Tibial nerve (tissue), 4 donors: Measurements from ENCODE around the gene SHISAL1. TPM values are rescaled to one million over a fixed set of nuclear protein-coding genes. Genes with fewer than 3 reads are reported as not detected.

Source experiments
- DNase-seq, 2 donors: peaks; one replicate each; pipeline ENCODE4 v3.0.0-alpha.2; 2019; ENCODE audit warnings: low spot score in 2 of 2
- H3K27ac ChIP-seq, 4 donors: fragments of 200-600 bp; sonication (generic) in 3 of 4; one replicate each; pipeline ENCODE4 v1.5.1; 2017 to 2019; ENCODE audit warnings: mild to moderate bottlenecking in 1 of 4
- H3K27me3 ChIP-seq, 2 donors: fragments of 200-600 bp; sonication (generic) in 1 of 2; one replicate each; pipeline versions ENCODE4 v1.5.1 to v1.6.0; 2017 to 2019
- H3K36me3 ChIP-seq, 3 donors: fragments of 200-600 bp; sonication (generic); one replicate each; pipeline ENCODE4 v1.5.1; 2018 to 2019
- H3K4me1 ChIP-seq, 4 donors: fragments of 200-600 bp; sonication (generic) in 3 of 4; one replicate each; pipeline ENCODE4 v1.5.1; 2017 to 2019
- H3K4me3 ChIP-seq, 4 donors: fragments of 200-600 bp; sonication (generic) in 3 of 4; one replicate each; pipeline ENCODE4 v1.5.1; 2017 to 2019; ENCODE audit warnings: mild to moderate bottlenecking in 1 of 4, moderate library complexity in 1 of 4
- H3K9me3 ChIP-seq, 4 donors: fragments of 200-600 bp; sonication (generic) in 3 of 4; one replicate each; pipeline ENCODE4 v1.5.1; 2017 to 2019
- EP300 ChIP-seq, 2 donors: sonication (generic); formaldehyde crosslinking; IDR thresholded peaks; one replicate each; pipeline ENCODE4 v1.6.1; 2017; ENCODE audit warnings: antibody characterized with exemption in 2 of 2, mild to moderate bottlenecking in 1 of 2
- POLR2A ChIP-seq, 2 donors: fragments of 450-650 bp; IDR thresholded peaks; one replicate each; pipeline ENCODE4 v1.6.1; 2017; ENCODE audit warnings: antibody characterized with exemption in 2 of 2, mild to moderate bottlenecking in 2 of 2, moderate library complexity in 2 of 2
- WGBS, 2 donors: methylation state at CpG; one replicate each; pipeline ENCODE4 v1.1.5; 2018; 5-methylcytosine and 5-hydroxymethylcytosine counted together
- total RNA-seq, 4 donors: library from RNA; depleted of rRNA; stranded (reverse); fragments of >200 nt; gene quantifications; one replicate each; pipeline ENCODE4 v1.1.0, GENCODE V29; 2016
- TF ChIP-seq, protein P1 (sequence below), 5 experiments: fragments of 200-600 bp in 3 of 5; fragments of 450-650 bp in 2 of 5; sonication (generic) in 3 of 5; IDR thresholded peaks; one replicate each; pipeline ENCODE4 v1.5.1; 2016 to 2019; ENCODE audit warnings: antibody characterized with exemption in 5 of 5, mild to moderate bottlenecking in 3 of 5, moderate library complexity in 2 of 5

SHISAL1 gene
- total RNA-seq, 4 donors from 2014 or later: 0.22 to 1.0 (median 0.59) TPM

DNA sequence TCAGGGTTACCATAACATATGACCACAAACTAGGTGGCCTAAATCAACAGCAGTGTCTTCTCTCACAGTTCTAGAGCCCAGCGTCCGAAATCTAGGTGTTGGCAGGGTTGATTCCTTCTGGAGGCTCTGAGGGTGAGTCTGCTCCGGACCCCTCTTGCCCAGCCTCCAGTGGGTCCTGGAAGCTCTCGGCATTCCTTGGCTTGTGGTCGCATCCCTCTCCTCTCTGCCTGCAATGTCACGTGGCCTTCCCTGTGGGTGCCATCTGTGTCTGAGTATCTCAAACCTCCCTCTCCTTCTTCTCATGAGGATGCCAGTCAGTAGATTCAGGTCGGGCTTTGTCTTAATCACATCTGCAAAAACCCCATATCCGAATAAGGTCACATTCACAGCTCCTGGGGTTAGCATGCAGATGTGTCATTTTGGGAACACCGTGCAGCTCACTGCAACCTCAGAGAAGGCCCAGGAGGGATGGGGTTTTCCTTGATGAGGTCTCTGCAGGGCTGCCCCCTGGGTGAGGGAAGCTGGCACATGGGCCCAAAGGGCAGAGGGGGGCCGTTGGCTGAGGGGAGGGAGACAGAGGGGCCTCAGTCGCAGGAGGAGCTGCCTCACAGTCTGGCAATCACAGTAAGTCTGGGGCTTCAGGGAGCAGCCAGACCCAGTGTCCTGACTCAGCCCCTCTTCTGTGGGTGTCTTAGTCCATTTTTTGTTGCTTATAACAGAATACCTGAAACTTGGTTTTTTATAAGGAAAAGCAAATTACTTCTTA, 90.9 kb downstream of the SHISAL1 start:
- 86 to 91% methylated on average over 11 of the region's 11 CpGs for WGBS, 2 donors
- Histone ChIP-seq H3K4me1 (no peaks in the 10 kb centered on the region), H3K27me3 (no peaks in the 10 kb centered on the region), H3K4me3 (no peak overlapping the region), H3K36me3 (no peaks in the 10 kb centered on the region), H3K27ac (no peak overlapping the region), H3K9me3 (peaks cover 0 to 19% (median 0%) of the 10 kb centered on the region in 4 donors)
- TF ChIP-seq, protein P1, sequence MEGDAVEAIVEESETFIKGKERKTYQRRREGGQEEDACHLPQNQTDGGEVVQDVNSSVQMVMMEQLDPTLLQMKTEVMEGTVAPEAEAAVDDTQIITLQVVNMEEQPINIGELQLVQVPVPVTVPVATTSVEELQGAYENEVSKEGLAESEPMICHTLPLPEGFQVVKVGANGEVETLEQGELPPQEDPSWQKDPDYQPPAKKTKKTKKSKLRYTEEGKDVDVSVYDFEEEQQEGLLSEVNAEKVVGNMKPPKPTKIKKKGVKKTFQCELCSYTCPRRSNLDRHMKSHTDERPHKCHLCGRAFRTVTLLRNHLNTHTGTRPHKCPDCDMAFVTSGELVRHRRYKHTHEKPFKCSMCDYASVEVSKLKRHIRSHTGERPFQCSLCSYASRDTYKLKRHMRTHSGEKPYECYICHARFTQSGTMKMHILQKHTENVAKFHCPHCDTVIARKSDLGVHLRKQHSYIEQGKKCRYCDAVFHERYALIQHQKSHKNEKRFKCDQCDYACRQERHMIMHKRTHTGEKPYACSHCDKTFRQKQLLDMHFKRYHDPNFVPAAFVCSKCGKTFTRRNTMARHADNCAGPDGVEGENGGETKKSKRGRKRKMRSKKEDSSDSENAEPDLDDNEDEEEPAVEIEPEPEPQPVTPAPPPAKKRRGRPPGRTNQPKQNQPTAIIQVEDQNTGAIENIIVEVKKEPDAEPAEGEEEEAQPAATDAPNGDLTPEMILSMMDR (IDR thresholded peaks at IDR 0.05): no peak
- TF ChIP-seq EP300 (IDR thresholded peaks at IDR 0.05): no peak
- TF ChIP-seq POLR2A (IDR thresholded peaks at IDR 0.05): no peak
- no peak for DNase-seq

DNA sequence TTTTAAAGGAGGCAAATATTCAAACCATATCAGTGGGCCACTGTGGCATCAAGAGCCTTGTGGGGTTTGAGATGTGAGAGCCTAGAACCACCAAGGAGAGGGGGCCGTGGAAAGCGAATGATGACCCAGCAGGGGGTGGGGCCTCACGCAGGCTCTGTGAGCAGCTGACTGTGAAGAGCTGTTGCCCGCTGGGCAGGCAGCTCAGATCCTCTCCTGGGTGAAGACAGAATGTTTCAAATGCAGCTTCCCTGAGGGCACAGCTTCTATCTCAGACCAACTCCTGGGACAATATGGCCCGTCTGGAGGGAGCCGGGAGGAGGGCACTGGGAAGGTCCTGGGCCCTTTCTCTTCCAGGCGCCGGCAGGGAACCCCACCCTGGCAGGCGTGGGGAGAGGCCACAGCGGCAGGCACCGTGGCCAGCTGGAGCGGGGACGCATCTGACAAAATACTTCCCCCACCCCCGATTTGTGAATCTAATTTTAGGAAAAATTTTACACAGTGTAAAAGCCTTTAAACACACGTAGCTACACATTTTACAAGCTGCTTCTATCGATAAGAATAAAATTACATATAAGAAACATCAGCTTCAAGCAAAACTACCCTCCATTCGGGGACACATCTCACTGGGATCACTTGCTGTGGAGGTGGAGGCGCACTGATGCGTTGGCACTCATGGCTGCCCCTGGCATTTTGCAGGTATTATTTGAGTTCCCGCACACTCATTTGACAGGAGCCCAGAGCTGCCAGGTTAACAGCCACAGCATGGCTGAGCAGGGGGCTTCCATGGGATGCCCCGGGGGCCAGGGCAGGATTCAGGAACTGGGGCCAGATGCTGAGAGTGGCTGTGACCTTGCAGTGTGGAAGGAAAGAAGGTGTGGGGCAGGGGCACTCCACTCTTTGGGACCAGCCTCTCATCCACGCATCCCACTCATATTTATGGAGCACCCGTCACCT, 91.7 kb downstream of the SHISAL1 start:
- Histone ChIP-seq H3K9me3 (peaks cover 0 to 24% (median 0%) of the 10 kb centered on the region in 4 donors), H3K27me3 (no peaks in the 10 kb centered on the region), H3K4me3 (no peak overlapping the region), H3K27ac (no peak overlapping the region), H3K36me3 (no peaks in the 10 kb centered on the region), H3K4me1 (no peaks in the 10 kb centered on the region)
- 80 to 91% methylated on average over 19 to 23 of the region's 23 CpGs for WGBS, 2 donors
- TF ChIP-seq POLR2A (IDR thresholded peaks at IDR 0.05) (no peak), EP300 (IDR thresholded peaks at IDR 0.05) (no peak)
- TF ChIP-seq, protein P1 (IDR thresholded peaks at IDR 0.05): no peak
- no peak for DNase-seq

DNA sequence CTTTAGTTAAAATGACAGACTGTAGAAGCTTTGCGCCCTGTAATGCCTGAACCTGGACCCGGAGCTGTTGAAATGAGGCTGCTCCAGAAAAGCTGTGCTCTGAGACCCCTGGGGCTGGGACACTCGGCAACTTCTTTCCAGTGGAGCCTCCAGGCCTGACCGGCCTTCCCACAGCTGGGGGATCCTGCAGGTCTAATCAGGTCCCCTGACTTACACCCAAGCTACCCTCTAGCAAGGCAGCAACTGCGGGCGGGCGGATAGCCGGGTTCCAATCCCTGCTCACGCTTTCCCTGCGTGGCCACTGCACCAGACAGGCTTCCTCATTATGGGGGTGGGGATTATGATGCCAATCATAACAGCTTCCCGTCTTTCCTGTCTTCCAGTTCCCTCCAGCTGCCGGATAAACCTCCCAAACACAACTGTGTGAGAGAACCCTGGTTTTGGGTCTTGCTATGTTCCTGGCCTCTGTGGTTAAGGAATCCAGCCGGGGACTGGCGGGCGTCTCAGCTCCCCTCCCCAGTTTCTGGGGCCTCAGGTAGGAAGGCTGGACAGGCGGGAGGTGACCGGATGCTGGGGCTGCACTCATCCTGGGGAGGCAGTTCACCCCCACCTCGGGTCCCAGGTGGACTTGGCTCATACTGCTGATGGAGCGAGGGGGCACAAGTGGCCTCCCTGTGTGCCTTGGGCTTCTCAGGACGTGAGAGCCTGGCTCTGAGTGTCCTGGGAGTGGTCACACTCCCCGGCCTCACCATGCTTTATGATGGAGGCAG, 93.5 kb downstream of the SHISAL1 start:
- no peak overlapping the region for H3K27ac ChIP-seq
- 78 to 79% methylated on average over 19 to 21 of the region's 21 CpGs for WGBS, 2 donors
- H3K9me3 ChIP-seq: peaks cover 0 to 39% (median 0%) of the 10 kb centered on the region in 4 donors
- no peak overlapping the region for H3K4me3 ChIP-seq
- no peaks in the 10 kb centered on the region for H3K27me3 ChIP-seq
- H3K4me1 ChIP-seq: no peaks in the 10 kb centered on the region
- TF ChIP-seq EP300 (IDR thresholded peaks at IDR 0.05) (no peak), POLR2A (IDR thresholded peaks at IDR 0.05) (no peak)
- TF ChIP-seq, protein P1 (IDR thresholded peaks at IDR 0.05): no peak
- no peaks in the 10 kb centered on the region for H3K36me3 ChIP-seq
- DNase-seq: no peak

DNA sequence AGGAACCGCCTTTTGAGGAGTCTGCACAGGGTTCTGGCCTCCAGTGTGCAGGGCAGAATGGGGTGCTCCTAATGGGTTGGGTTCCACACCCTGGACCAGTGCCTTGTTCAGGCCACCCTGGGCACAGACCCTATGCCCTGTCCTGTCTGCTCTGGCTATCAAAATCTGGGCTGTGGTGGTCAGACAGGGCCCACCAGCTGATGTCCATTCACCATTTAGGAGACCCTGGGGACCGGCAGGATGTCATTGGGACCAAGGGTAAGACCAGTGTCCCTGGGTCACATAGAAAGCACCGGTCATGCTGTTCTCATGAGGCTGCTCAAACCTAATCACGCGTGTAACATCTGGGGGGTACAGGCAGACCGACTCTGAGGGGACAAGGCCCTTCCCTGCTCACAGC, 94.7 kb downstream of the SHISAL1 start:
- Histone ChIP-seq H3K9me3 (peaks cover 0 to 39% (median 0%) of the 10 kb centered on the region in 4 donors), H3K36me3 (no peaks in the 10 kb centered on the region), H3K4me1 (no peaks in the 10 kb centered on the region), H3K27ac (no peak overlapping the region), H3K27me3 (no peaks in the 10 kb centered on the region), H3K4me3 (no peak overlapping the region)
- DNase-seq: no peak
- TF ChIP-seq, protein P1 (IDR thresholded peaks at IDR 0.05): no peak
- TF ChIP-seq EP300 (IDR thresholded peaks at IDR 0.05) (no peak), POLR2A (IDR thresholded peaks at IDR 0.05) (no peak)
- 81 to 93% methylated on average over 6 of the region's 6 CpGs for WGBS, 2 donors
